GM04503 (cell line): ENCODE data around the gene PIPOX.
"Not testable (repeated sequence)": the region's sequence is repeated elsewhere in the genome, so short reads cannot be mapped to it uniquely, and the experiment has no call there.

Experiments used
- DNase-seq: peaks from one replicate; pipeline ENCODE4 v3.0.0-alpha.2; 2012; ENCODE audit warnings: low read depth

PIPOX gene

GRCh38 chr17:29076087-29076486 lies 33.1 kb downstream of the PIPOX start:
- DNase-seq = no peak

- DNase-seq = no peak
Measured at GRCh38 chr17:29076722-29077121, 33.8 kb downstream of the PIPOX start.

GRCh38 chr17:29077320-29077719 lies 34.4 kb downstream of the PIPOX start:
- DNase-seq = no peak

GRCh38 chr17:29078183-29079045 lies 35.5 kb downstream of the PIPOX start:
- DNase-seq = no peak

- DNase-seq = no peak
Measured at GRCh38 chr17:29079433-29079832, 36.5 kb downstream of the PIPOX start.

- DNase-seq = no peak
Measured at GRCh38 chr17:29079887-29080286, 36.9 kb downstream of the PIPOX start.

- DNase-seq = no peak
Measured at GRCh38 chr17:29080323-29080722, 37.4 kb downstream of the PIPOX start.

- no peak for DNase-seq
Measured at GRCh38 chr17:29080965-29081364, 38.0 kb downstream of the PIPOX start.

GRCh38 chr17:29084541-29085146 lies 41.7 kb downstream of the PIPOX start:
- no peak for DNase-seq

- no peak for DNase-seq
Measured at GRCh38 chr17:29085223-29085622, 42.3 kb downstream of the PIPOX start.

GRCh38 chr17:29086628-29087332 lies 43.8 kb downstream of the PIPOX start:
- no peak for DNase-seq

- not testable (repeated sequence) for DNase-seq
Measured at GRCh38 chr17:29088782-29089181, 45.8 kb downstream of the PIPOX start.

- no peak for DNase-seq
Measured at GRCh38 chr17:29089601-29090044, 46.7 kb downstream of the PIPOX start.

GRCh38 chr17:29090108-29090507 lies 47.2 kb downstream of the PIPOX start:
- no peak for DNase-seq

GRCh38 chr17:29090750-29091605 lies 48.0 kb downstream of the PIPOX start:
- DNase-seq = no peak

- DNase-seq = no peak
Measured at GRCh38 chr17:29091606-29092289, 48.8 kb downstream of the PIPOX start.

GRCh38 chr17:29093090-29093871 lies 50.3 kb downstream of the PIPOX start:
- no peak for DNase-seq

GRCh38 chr17:29094101-29094708 lies 51.3 kb downstream of the PIPOX start:
- DNase-seq = no peak

- no peak for DNase-seq
Measured at GRCh38 chr17:29095439-29095838, 52.5 kb downstream of the PIPOX start.

GRCh38 chr17:29096094-29096493 lies 53.2 kb downstream of the PIPOX start:
- no peak for DNase-seq
